Measurements from ENCODE around the gene SP140.
"Not testable (repeated sequence)": the region's sequence is repeated elsewhere in the genome, so short reads cannot be mapped to it uniquely, and the experiment has no call there.

Gene SP140

DNA sequence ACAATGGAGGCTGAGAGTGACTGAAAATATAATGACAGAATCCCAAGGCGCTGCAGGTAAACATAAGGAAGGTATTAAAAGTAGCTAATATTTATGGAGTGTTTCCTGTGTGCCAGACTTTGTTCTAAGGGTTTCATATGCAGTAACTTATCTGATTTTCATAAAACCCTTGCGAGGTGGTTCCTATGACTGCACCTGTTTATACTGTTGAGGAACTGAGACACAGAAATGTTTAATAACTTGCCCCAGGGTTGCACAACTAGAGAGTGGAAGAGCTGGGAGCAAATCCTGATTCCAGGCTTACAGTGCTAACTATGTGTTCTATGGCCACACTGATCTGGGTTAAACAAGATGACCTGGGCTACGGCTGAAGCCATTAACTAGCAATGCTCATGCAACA, 8.1 kb upstream of the SP140 start:
- no peak for TF ChIP-seq CTCF (IDR thresholded peaks at IDR 0.05; ENCODE audit: low read depth, low read length)
- H3K4me3 ChIP-seq (ENCODE audit: low read depth, low read length): no peak overlapping the region

- no peak overlapping the region for H3K4me3 ChIP-seq (ENCODE audit: low read depth, low read length)
- TF ChIP-seq CTCF (IDR thresholded peaks at IDR 0.05; ENCODE audit: low read depth, low read length): no peak
Observed at GRCh38 chr2:230218421-230218820, 7.1 kb upstream of the SP140 start.

- H3K4me3 ChIP-seq (ENCODE audit: low read depth, low read length): peak within 1 kb of the TSS; percentile 71
- no peak for TF ChIP-seq CTCF (IDR thresholded peaks at IDR 0.05; ENCODE audit: low read depth, low read length)
Observed at GRCh38 chr2:230219419-230220331, 5.9 kb upstream of the SP140 start, which contains the start of gene SP110. Gene SP110 (minus strand): TSS chr2:230219984. CDS start chr2:230216927, 3,057 bp downstream.

DNA sequence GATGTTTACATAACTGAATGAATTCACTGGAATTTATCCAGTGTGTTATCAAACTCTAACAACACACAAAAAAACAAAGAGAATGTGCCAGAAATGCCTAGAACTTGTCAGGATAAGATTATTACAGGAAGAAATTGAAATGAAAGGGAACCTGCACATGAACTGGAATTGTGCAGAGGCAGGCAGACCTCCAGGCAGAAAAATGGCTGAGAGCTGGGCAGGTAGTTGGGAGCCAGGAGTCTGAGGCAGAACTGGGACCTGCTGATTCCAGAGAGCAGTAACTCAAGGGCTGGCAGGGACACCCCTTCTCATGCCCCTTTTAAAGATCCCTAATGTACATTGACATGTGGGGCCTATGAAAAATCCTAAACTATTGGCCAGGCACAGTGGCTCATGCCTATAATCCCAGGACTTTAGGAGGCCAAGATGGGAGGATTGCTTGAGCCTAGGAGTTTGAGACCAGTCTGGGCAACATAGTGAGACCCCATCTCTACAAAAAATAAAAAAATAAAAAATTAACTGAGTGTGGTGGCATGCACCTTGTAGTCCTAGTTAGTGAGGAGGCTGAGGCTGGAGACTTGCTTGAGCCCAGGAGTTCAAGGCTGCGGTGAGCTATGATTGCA, 5.1 kb upstream of the SP140 start:
- H3K4me3 ChIP-seq (ENCODE audit: low read depth, low read length): peak overlapping the region; percentile 71
- TF ChIP-seq CTCF (IDR thresholded peaks at IDR 0.05; ENCODE audit: low read depth, low read length): no peak

GRCh38 chr2:230221493-230221892, 4.0 kb upstream of the SP140 start:
- no peak overlapping the region for H3K4me3 ChIP-seq (ENCODE audit: low read depth, low read length)
- TF ChIP-seq CTCF (IDR thresholded peaks at IDR 0.05; ENCODE audit: low read depth, low read length): no peak

DNA sequence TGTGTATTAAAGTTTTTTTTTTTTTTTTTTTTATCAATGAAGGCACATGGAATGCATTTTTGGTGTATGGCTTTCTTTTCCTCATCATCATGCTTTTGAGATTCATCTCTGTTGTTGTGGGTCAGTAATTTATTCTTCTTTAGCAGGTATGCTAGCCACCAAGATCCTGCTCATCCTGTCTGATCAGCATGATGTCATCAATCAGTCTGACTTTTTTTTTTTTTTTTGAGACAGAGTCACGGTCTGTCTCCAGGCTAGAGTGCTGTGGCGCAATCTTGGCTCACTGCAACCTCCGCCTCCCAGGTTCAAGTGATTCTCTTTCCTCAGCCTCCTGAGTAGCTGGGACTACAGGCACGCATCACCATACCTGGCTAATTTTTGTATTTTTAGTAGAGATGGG, 2.7 kb upstream of the SP140 start:
- H3K4me3 ChIP-seq (ENCODE audit: low read depth, low read length): not testable (repeated sequence)

DNA sequence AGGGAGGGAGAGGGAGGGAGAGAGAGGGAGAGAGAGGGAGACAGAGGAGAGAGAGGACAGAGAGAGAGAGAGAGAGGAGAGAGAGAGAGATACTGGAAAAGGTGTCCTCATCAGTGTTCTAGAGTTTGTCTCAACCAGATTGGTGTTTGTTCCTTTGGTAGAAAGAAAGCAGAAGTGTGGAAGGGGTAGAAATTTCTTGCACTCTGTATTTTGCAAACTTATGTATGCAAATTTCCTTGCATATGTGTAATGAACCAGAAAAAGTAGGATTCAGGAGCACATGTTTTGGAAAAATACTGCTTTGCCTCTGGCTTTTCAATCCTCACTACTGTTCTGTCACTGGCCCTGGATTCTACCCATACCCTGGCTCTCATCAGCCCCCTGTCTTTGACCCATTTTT, 1.1 kb upstream of the SP140 start:
- TF ChIP-seq CTCF (IDR thresholded peaks at IDR 0.05; ENCODE audit: low read depth, low read length): no peak
- H3K4me3 ChIP-seq (ENCODE audit: low read depth, low read length): no peak overlapping the region

All from WI38 (cell line).